ENCODE measurements around the gene QRSL1. TPM values are rescaled to one million over a fixed set of nuclear protein-coding genes. Genes with fewer than 3 reads are reported as not detected.
A peak's percentile ranks its signal among the peaks of the same experiment; 100 is the strongest.

Gene QRSL1
- total RNA-seq, 2 experiments from 2014 or later: 63.9 to 71.8 TPM

DNA sequence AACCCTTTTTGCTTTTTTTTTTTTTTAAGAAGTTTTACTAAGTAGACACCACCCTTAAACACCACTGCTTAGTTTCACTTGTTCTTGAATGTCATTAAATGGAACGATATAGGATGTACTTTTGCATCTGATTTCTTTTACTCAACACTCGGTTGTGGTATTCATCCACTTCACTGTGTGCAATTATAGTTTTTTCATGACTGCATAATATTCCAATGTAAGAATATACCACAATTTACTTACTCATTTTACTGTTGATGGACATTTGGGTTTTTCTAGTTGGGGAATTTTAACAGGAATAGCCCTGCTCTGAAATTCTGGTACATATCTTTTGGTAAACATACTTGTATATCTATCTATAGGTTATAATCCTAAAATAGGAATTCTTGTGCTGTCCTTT lies 29.9 kb upstream of the QRSL1 start:
- POLR2A ChIA-PET: no interaction called here
- CTCF ChIA-PET (ENCODE audit: unreplicated experiment): no interaction called here
- TF ChIP-seq EZH2phosphoT487 (IDR thresholded peaks at IDR 0.05; ENCODE audit: borderline replicate concordance, low read depth, low read length): no peak
- TF ChIP-seq, protein P1, sequence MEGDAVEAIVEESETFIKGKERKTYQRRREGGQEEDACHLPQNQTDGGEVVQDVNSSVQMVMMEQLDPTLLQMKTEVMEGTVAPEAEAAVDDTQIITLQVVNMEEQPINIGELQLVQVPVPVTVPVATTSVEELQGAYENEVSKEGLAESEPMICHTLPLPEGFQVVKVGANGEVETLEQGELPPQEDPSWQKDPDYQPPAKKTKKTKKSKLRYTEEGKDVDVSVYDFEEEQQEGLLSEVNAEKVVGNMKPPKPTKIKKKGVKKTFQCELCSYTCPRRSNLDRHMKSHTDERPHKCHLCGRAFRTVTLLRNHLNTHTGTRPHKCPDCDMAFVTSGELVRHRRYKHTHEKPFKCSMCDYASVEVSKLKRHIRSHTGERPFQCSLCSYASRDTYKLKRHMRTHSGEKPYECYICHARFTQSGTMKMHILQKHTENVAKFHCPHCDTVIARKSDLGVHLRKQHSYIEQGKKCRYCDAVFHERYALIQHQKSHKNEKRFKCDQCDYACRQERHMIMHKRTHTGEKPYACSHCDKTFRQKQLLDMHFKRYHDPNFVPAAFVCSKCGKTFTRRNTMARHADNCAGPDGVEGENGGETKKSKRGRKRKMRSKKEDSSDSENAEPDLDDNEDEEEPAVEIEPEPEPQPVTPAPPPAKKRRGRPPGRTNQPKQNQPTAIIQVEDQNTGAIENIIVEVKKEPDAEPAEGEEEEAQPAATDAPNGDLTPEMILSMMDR (conservative IDR thresholded peaks at IDR 0.05; ENCODE audit: low read length): no peak

DNA sequence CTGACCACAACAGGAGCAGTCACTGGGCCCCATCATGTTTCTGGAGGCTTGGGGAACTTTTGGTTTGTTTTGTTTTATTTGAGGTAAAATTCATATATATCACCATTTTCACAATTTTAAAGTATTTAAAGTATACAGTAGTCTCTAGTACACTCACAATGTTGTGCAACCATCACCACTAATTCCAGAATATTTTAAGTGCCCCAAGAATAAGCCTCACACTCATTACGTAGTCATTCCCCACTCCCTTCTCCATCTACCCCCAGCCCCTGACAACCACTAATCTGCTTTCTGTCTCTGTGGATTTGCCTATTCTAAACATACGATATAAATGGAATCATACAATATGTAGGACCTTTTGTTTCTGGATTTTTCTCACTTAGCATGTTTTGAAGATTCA lies 29.0 kb upstream of the QRSL1 start:
- no TSS peak for BruUV-seq (replicated peaks)
- TF ChIP-seq EZH2phosphoT487 (IDR thresholded peaks at IDR 0.05; ENCODE audit: borderline replicate concordance, low read depth, low read length): no peak
- TF ChIP-seq, protein P1 (conservative IDR thresholded peaks at IDR 0.05; ENCODE audit: low read length): no peak
- Histone ChIP-seq H3K79me2 (ENCODE audit: insufficient read depth, low read depth, low read length) (no peaks in the 10 kb centered on the region), H3K27ac (ENCODE audit: low read depth, low read length, poor library complexity, severe bottlenecking) (no peak overlapping the region), H4K20me1 (ENCODE audit: insufficient read depth, low read length) (no peaks in the 10 kb centered on the region), H3K4me2 (ENCODE audit: low read length) (no peak overlapping the region), H3K9me2 (ENCODE audit: insufficient read depth, low read length) (no peaks in the 10 kb centered on the region), H3K4me3 (ENCODE audit: low read depth, low read length, poor library complexity, severe bottlenecking) (no peak overlapping the region), H3K9me3 (ENCODE audit: low read length) (0 out of 2 replicates have a peak, but pooled peaks cover 5% of the 10 kb centered on the region), H3K4me1 (ENCODE audit: insufficient read depth, low read length, poor library complexity, severe bottlenecking) (peaks cover 5% of the 10 kb centered on the region), H2AFZ (ENCODE audit: low read length) (no peak overlapping the region), H3K36me3 (ENCODE audit: insufficient read depth, low read length) (peaks cover 75% of the 10 kb centered on the region)
- DNase-seq (ENCODE audit: low spot score): no peak
- ChIA-PET CTCF (ENCODE audit: unreplicated experiment) (no interaction called here), POLR2A (no interaction called here)
- intact Hi-C loops (cut with micrococcal nuclease; ENCODE audit: unreplicated experiment): no loop called here

More for the DNA sequence above, 29.9 kb upstream of the QRSL1 start:
- H4K20me1 ChIP-seq (ENCODE audit: insufficient read depth, low read length): no peaks in the 10 kb centered on the region
- no TSS peak for BruUV-seq (replicated peaks)
- intact Hi-C loops (cut with micrococcal nuclease; ENCODE audit: unreplicated experiment): no loop called here
- H3K79me2 ChIP-seq (ENCODE audit: insufficient read depth, low read depth, low read length): no peaks in the 10 kb centered on the region
- no peak overlapping the region for H3K4me2 ChIP-seq (ENCODE audit: low read length)
- peaks cover 5% of the 10 kb centered on the region for H3K4me1 ChIP-seq (ENCODE audit: insufficient read depth, low read length, poor library complexity, severe bottlenecking)
- no peak for DNase-seq (ENCODE audit: low spot score)
- H2AFZ ChIP-seq (ENCODE audit: low read length): no peak overlapping the region
- no peaks in the 10 kb centered on the region for H3K9me2 ChIP-seq (ENCODE audit: insufficient read depth, low read length)
- H3K4me3 ChIP-seq (ENCODE audit: low read depth, low read length, poor library complexity, severe bottlenecking): no peak overlapping the region
- 0 out of 2 replicates have a peak, but pooled peaks cover 5% of the 10 kb centered on the region for H3K9me3 ChIP-seq (ENCODE audit: low read length)
- no peak overlapping the region for H3K27ac ChIP-seq (ENCODE audit: low read depth, low read length, poor library complexity, severe bottlenecking)
- peaks cover 70% of the 10 kb centered on the region for H3K36me3 ChIP-seq (ENCODE audit: insufficient read depth, low read length)

DNA sequence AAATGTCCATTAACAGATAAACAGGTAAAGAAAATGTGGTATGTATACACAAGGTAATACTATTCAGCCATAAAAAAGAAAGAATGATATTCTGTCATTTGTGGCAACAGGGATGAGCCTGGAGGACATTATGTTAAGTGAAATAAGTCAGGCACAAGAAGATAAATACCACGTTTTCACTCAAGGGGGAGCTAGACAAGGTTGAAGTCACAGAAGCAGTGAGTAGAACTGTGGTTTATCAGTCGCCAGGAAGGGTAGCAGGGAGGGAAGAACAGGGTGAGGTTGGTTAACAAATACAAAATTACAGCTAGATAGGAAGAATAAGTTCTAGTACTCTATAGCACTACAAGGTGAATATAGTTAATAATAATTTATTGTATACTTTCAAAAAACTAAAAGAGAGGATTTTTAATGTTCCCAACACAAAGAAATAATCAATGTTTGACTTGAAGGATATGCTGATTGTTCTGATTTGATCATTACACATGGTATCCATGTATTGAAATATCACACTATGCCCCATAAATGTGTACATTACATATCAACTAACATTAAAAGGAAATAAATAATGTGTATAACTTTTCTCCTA lies 21.2 kb upstream of the QRSL1 start:
- ChIA-PET POLR2A (interaction anchor here (0.6 to 14.6 kb wide), 3 partner anchors 24 to 102 kb away, joined by 7 to 295 read pairs (median 8); partner anchors contain the start of genes QRSL1 and RTN4IP1), CTCF (ENCODE audit: unreplicated experiment) (no interaction called here)
- BruUV-seq (replicated peaks): no TSS peak
- H4K20me1 ChIP-seq (ENCODE audit: insufficient read depth, low read length): no peaks in the 10 kb centered on the region
- no peak overlapping the region for H2AFZ ChIP-seq (ENCODE audit: low read length)
- peak; percentile 82 for DNase-seq (ENCODE audit: low spot score)
- no peak overlapping the region for H3K4me3 ChIP-seq (ENCODE audit: low read depth, low read length, poor library complexity, severe bottlenecking)
- H3K9me3 ChIP-seq (ENCODE audit: low read length): peaks cover 14% of the 10 kb centered on the region; the same call in 1 of the 2 replicates
- no peak overlapping the region for H3K27ac ChIP-seq (ENCODE audit: low read depth, low read length, poor library complexity, severe bottlenecking)
- no peaks in the 10 kb centered on the region for H3K9me2 ChIP-seq (ENCODE audit: insufficient read depth, low read length)
- intact Hi-C loops (cut with micrococcal nuclease; ENCODE audit: unreplicated experiment): loop anchor here (1.0 to 5.0 kb wide), 2 partner anchors 94 to 371 kb away; no protein-coding TSS in a partner anchor
- peaks cover 52% of the 10 kb centered on the region for H3K4me1 ChIP-seq (ENCODE audit: insufficient read depth, low read length, poor library complexity, severe bottlenecking)
- H3K4me2 ChIP-seq (ENCODE audit: low read length): no peak overlapping the region
- TF ChIP-seq EZH2phosphoT487 (IDR thresholded peaks at IDR 0.05; ENCODE audit: borderline replicate concordance, low read depth, low read length): no peak
- TF ChIP-seq, protein P1 (conservative IDR thresholded peaks at IDR 0.05; ENCODE audit: low read length): peak; percentile 87
- peaks cover 90% of the 10 kb centered on the region for H3K36me3 ChIP-seq (ENCODE audit: insufficient read depth, low read length)
- peaks cover 27% of the 10 kb centered on the region; the same call in 1 of the 2 replicates for H3K79me2 ChIP-seq (ENCODE audit: insufficient read depth, low read depth, low read length)

All from OCI-LY7 (cell line).